CD4-positive, alpha-beta T cell (primary cell): Measurements from ENCODE around the gene NLGN1. TPM values are rescaled to one million over a fixed set of nuclear protein-coding genes. Genes with fewer than 3 reads are reported as not detected.

Experiments used
- ATAC-seq: fragments of 200-7000 bp; cut with Tn5 transposase; one replicate; pipeline ENCODE4 v1.10.0; 2022; ENCODE audit warnings: mild to moderate bottlenecking; ENCODE audit not compliant: poor library complexity
- CTCF ChIA-PET: fragments of 350-600 bp; sonication (Branson Sonifier 250); formaldehyde crosslinking; loops from one replicate; lab custom pipeline; 2021; ENCODE audit warnings: antibody characterized with exemption, inconsistent platforms; lab: Charles Lee
- POLR2A ChIA-PET: fragments of 350-600 bp; sonication (Branson Sonifier 250); formaldehyde crosslinking; loops from one replicate; lab custom pipeline; 2021; ENCODE audit warnings: antibody characterized with exemption, inconsistent platforms; lab: Charles Lee
- DNase-seq, 14 experiments: peaks; one replicate each; pipeline ENCODE4 v3.0.0-alpha.2; 2013 to 2020; ENCODE audit warnings: mixed read lengths in 2 of 14
- H3K27ac ChIP-seq, 2 donors: one replicate each; pipeline versions ENCODE4 v1.5.1 to v1.7.0; 2013; ENCODE audit warnings: low read length in 2 of 2, low read depth in 1 of 2, mild to moderate bottlenecking in 1 of 2
- H3K27me3 ChIP-seq, 2 experiments: 1 replicate in 1 of 2; 2 replicates in 1 of 2; pipeline versions ENCODE4 v1.6.1 to v1.7.0; 2013; ENCODE audit warnings: low read length in 2 of 2, control low read depth in 1 of 2, mild to moderate bottlenecking in 1 of 2, moderate library complexity in 1 of 2; ENCODE audit not compliant: insufficient read depth in 2 of 2, control insufficient read depth in 1 of 2
- H3K36me3 ChIP-seq: one replicate; pipeline ENCODE4 v1.6.1; 2013; ENCODE audit warnings: low read length, control low read depth; ENCODE audit not compliant: insufficient read depth
- H3K4me1 ChIP-seq: one replicate; pipeline ENCODE4 v1.6.1; 2013; ENCODE audit warnings: low read length, control low read depth; ENCODE audit not compliant: insufficient read depth
- H3K4me3 ChIP-seq: one replicate; pipeline ENCODE4 v1.5.1; 2013; ENCODE audit warnings: mild to moderate bottlenecking, low read length, moderate library complexity
- H3K9me3 ChIP-seq, 2 experiments: 1 replicate in 1 of 2; 2 replicates in 1 of 2; pipeline versions ENCODE4 v1.6.1 to v1.7.0; 2013; ENCODE audit warnings: low read length in 2 of 2, mild to moderate bottlenecking in 2 of 2, control low read depth in 1 of 2, moderate library complexity in 1 of 2; ENCODE audit not compliant: control insufficient read depth in 1 of 2, insufficient read depth in 1 of 2
- H3K27ac Mint-ChIP-seq: one replicate; pipeline ENCODE4 v1.8.0; 2020; ENCODE audit warnings: mixed read lengths
- H3K27me3 Mint-ChIP-seq: one replicate; pipeline ENCODE4 v1.8.0; 2021; ENCODE audit warnings: mixed read lengths
- H3K36me3 Mint-ChIP-seq: one replicate; pipeline ENCODE4 v1.8.0; 2021; ENCODE audit warnings: low read depth, mixed read lengths
- H3K4me1 Mint-ChIP-seq: one replicate; pipeline ENCODE4 v1.8.0; 2021; ENCODE audit warnings: low read depth, mixed read lengths
- H3K4me3 Mint-ChIP-seq: one replicate; pipeline ENCODE4 v1.8.0; 2020; ENCODE audit warnings: mild to moderate bottlenecking, mixed read lengths
- H3K9me3 Mint-ChIP-seq: one replicate; pipeline ENCODE4 v1.8.0; 2020; ENCODE audit warnings: mixed read lengths
- CTCF ChIP-seq: fragments of 200-600 bp; IDR thresholded peaks from one replicate; pipeline ENCODE4 v1.8.0; 2022; ENCODE audit warnings: antibody characterized with exemption, mild to moderate bottlenecking
- intact Hi-C, 2 experiments: fragments of 100-400 bp; cut with DNase I in 1 of 2; cut with micrococcal nuclease in 1 of 2; formaldehyde crosslinking; loops; one replicate each; pipeline versions ENCODE4 v1.15.1 to v1.9.0; 2023 to 2025; cut with DNase I, micrococcal nuclease
- total RNA-seq, 174 experiments: library from RNA in 2 of 174; stranded (reverse) in 2 of 174; gene quantifications; one replicate each; pipeline ENCODE4 v1.2.3 and lab custom pipeline; 2021 to 2026

The NLGN1 gene
- total RNA-seq, 2 experiments from 2014 or later = not detected

DNA sequence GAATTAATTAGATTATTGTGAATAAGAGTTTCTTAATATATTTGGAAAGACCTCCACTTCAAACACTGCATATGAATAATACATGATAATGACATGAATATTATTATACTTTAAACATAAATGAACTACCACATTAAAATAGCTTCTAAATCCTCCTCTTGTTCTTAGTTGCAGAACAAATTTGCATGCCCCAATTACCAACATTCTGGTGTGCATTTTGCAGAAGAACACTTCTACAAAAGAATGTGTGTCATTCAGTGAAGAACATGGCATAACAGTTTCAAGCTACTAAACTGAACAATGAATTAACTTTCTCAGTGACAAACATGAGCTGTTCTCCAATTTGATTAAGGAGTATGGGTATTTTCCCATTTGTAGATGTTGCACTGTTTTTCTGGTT, 750.3 kb downstream of the NLGN1 start:
- no peaks in the 10 kb centered on the region for H3K4me1 Mint-ChIP-seq
- no peak for ATAC-seq
- no peak overlapping the region for H3K4me3 Mint-ChIP-seq
- H3K9me3 ChIP-seq = peaks cover 0 to 10% of the 10 kb centered on the region in 2 experiments
- no peaks in the 10 kb centered on the region for H3K27me3 Mint-ChIP-seq
- H3K4me3 ChIP-seq = no peak overlapping the region
- H3K36me3 Mint-ChIP-seq = no peaks in the 10 kb centered on the region
- no peaks in the 10 kb centered on the region for H3K27me3 ChIP-seq
- TF ChIP-seq CTCF = no peak
- no peak overlapping the region for H3K27ac Mint-ChIP-seq
- no peaks in the 10 kb centered on the region for H3K4me1 ChIP-seq
- no peak overlapping the region for H3K27ac ChIP-seq
- ChIA-PET CTCF (no interaction called here), POLR2A (no interaction called here)
- DNase-seq = no peak
- no peaks in the 10 kb centered on the region for H3K36me3 ChIP-seq
- peaks cover 2% of the 10 kb centered on the region for H3K9me3 Mint-ChIP-seq
- intact Hi-C loops = no loop called here

DNA sequence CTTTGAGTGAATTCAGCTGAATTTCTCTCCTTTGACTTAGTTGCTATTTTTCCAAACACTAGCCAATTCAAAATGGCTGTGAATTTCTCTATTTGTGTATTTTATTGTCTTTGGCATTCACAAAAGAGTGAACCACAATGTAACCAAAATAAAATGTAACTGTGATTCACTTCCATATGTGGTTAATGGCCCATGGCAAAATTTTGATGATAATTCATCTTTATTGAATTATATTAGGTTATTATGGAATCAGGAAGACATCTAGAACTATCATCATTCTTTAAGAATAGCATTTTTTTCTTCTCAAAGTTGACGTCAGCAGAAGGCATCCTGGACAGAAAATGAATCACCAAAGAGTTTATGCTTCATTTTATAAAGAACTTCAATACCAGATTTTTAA, 756.3 kb downstream of the NLGN1 start:
- intact Hi-C loops = no loop called here
- no peak for TF ChIP-seq CTCF
- no peaks in the 10 kb centered on the region for H3K36me3 ChIP-seq
- Mint-ChIP-seq H3K4me1 (no peaks in the 10 kb centered on the region), H3K27ac (no peak overlapping the region), H3K4me3 (no peak overlapping the region), H3K9me3 (no peaks in the 10 kb centered on the region), H3K36me3 (no peaks in the 10 kb centered on the region), H3K27me3 (no peaks in the 10 kb centered on the region)
- no peak overlapping the region for H3K27ac ChIP-seq
- DNase-seq (no peak), ATAC-seq (no peak)
- no peaks in the 10 kb centered on the region for H3K27me3 ChIP-seq
- POLR2A ChIA-PET = no interaction called here
- CTCF ChIA-PET = no interaction called here
- no peaks in the 10 kb centered on the region for H3K9me3 ChIP-seq
- no peaks in the 10 kb centered on the region for H3K4me1 ChIP-seq
- H3K4me3 ChIP-seq = no peak overlapping the region

DNA sequence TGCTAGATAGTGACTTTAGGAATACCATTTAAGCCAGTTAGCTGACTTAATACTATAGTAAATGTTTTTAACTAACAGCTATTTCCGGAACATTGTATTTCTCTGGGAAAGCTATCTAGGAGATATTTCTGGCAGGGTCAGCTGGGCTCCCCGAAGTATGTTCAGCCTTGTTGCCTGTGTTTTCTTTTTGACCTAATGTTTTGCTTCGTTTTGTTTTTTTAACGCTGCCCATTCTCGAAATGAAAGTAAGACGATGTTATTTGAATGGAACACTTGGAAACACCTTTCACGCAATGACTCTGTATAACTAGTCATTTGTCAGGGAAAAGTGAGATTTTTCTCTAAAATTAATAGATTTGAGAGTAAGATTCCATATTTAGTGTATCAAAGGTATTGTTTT, 758.7 kb downstream of the NLGN1 start:
- Histone ChIP-seq H3K36me3 (no peaks in the 10 kb centered on the region), H3K27ac (no peak overlapping the region), H3K4me1 (no peaks in the 10 kb centered on the region), H3K9me3 (no peaks in the 10 kb centered on the region), H3K4me3 (no peak overlapping the region), H3K27me3 (no peaks in the 10 kb centered on the region)
- Mint-ChIP-seq H3K4me3 (no peak overlapping the region), H3K27me3 (no peaks in the 10 kb centered on the region), H3K36me3 (no peaks in the 10 kb centered on the region), H3K4me1 (no peaks in the 10 kb centered on the region), H3K9me3 (no peaks in the 10 kb centered on the region), H3K27ac (no peak overlapping the region)
- ATAC-seq (no peak), DNase-seq (no peak)
- no peak for TF ChIP-seq CTCF
- ChIA-PET CTCF (no interaction called here), POLR2A (no interaction called here)
- intact Hi-C loops = no loop called here
